Calu3 (cell line): ENCODE results near the gene STXBP1. TPM values are rescaled to one million over a fixed set of nuclear protein-coding genes. Genes with fewer than 3 reads are reported as not detected.

ENCODE experiments used
- BruUV-seq: library from RNA; stranded (reverse); fragments of 400-500 nt; replicated peaks from 2 replicates; lab custom pipeline; 2021; lab: Mats Ljungman, UMichigan
- CTCF ChIA-PET: fragments of 300-600 bp; sonication (Branson Sonifier 250); formaldehyde crosslinking; loops from one replicate; lab custom pipeline; 2022; ENCODE audit warnings: antibody characterized with exemption; lab: Charles Lee
- DNase-seq: peaks from one replicate; pipeline ENCODE4 v3.0.0; 2022
- H3K27ac Mint-ChIP-seq: one replicate; pipeline ENCODE4 v1.8.0; 2022; ENCODE audit warnings: mixed read lengths; ENCODE audit not compliant: unreplicated experiment
- H3K27me3 Mint-ChIP-seq: one replicate; pipeline ENCODE4 v1.8.0; 2022; ENCODE audit warnings: mixed read lengths; ENCODE audit not compliant: unreplicated experiment
- H3K36me3 Mint-ChIP-seq: one replicate; pipeline ENCODE4 v1.8.0; 2022; ENCODE audit warnings: mild to moderate bottlenecking, moderate library complexity, mixed read lengths; ENCODE audit not compliant: insufficient read depth, unreplicated experiment
- H3K4me1 Mint-ChIP-seq: one replicate; pipeline ENCODE4 v1.8.0; 2022; ENCODE audit warnings: mild to moderate bottlenecking, low read depth, mixed read lengths; ENCODE audit not compliant: unreplicated experiment
- H3K4me3 Mint-ChIP-seq: one replicate; pipeline ENCODE4 v1.8.0; 2022; ENCODE audit warnings: mild to moderate bottlenecking, low read depth, moderate library complexity, mixed read lengths; ENCODE audit not compliant: unreplicated experiment
- H3K9me3 Mint-ChIP-seq: one replicate; pipeline ENCODE4 v1.8.0; 2022; ENCODE audit warnings: low read depth, mixed read lengths; ENCODE audit not compliant: unreplicated experiment
- CTCF ChIP-seq: fragments of 200-600 bp; IDR thresholded peaks from one replicate; pipeline ENCODE4 v1.8.0; 2022; ENCODE audit warnings: antibody characterized with exemption; ENCODE audit not compliant: unreplicated experiment
- intact Hi-C: fragments of 100-400 bp; cut with micrococcal nuclease; formaldehyde crosslinking; loops from one replicate; pipeline ENCODE4 v1.10.0; 2022; ENCODE audit not compliant: unreplicated experiment
- total RNA-seq: library from RNA; stranded (reverse); gene quantifications from 2 replicates; pipeline ENCODE4 v1.2.3, GENCODE V29; 2022

STXBP1 gene
- total RNA-seq, 1 experiment from 2014 or later = 5.9 TPM

- no peak for DNase-seq
- no peak overlapping the region for H3K27ac Mint-ChIP-seq
- H3K36me3 Mint-ChIP-seq = peaks cover 5% of the 10 kb centered on the region
- no peaks in the 10 kb centered on the region for H3K9me3 Mint-ChIP-seq
- no peak for TF ChIP-seq CTCF
- H3K4me1 Mint-ChIP-seq = peaks cover 10% of the 10 kb centered on the region
- H3K4me3 Mint-ChIP-seq = no peak overlapping the region
- intact Hi-C loops = no loop called here
- BruUV-seq = no TSS peak
- CTCF ChIA-PET = no interaction called here
- peaks cover 10% of the 10 kb centered on the region for H3K27me3 Mint-ChIP-seq
Measured at GRCh38 chr9:127723013-127723412, 110.9 kb downstream of the STXBP1 start.

- Mint-ChIP-seq H3K36me3 (peaks cover 5% of the 10 kb centered on the region), H3K4me1 (peaks cover 10% of the 10 kb centered on the region), H3K27me3 (peaks cover 10% of the 10 kb centered on the region), H3K4me3 (no peak overlapping the region), H3K9me3 (no peaks in the 10 kb centered on the region), H3K27ac (no peak overlapping the region)
- intact Hi-C loops = no loop called here
- no peak for TF ChIP-seq CTCF
- no TSS peak for BruUV-seq
- DNase-seq = no peak
- CTCF ChIA-PET = no interaction called here
Measured at GRCh38 chr9:127723444-127723843, 111.4 kb downstream of the STXBP1 start.

- peaks cover 5% of the 10 kb centered on the region for H3K36me3 Mint-ChIP-seq
- BruUV-seq = no TSS peak
- no peaks in the 10 kb centered on the region for H3K9me3 Mint-ChIP-seq
- no peak for TF ChIP-seq CTCF
- DNase-seq = no peak
- H3K4me3 Mint-ChIP-seq = no peak overlapping the region
- no peak overlapping the region for H3K27ac Mint-ChIP-seq
- H3K27me3 Mint-ChIP-seq = peaks cover 10% of the 10 kb centered on the region
- CTCF ChIA-PET = no interaction called here
- intact Hi-C loops = no loop called here
- peaks cover 10% of the 10 kb centered on the region for H3K4me1 Mint-ChIP-seq
Measured at GRCh38 chr9:127724012-127724411, 111.9 kb downstream of the STXBP1 start.

GRCh38 chr9:127726871-127727270 lies 114.8 kb downstream of the STXBP1 start:
- TF ChIP-seq CTCF = no peak
- Mint-ChIP-seq H3K9me3 (no peaks in the 10 kb centered on the region), H3K36me3 (no peaks in the 10 kb centered on the region), H3K27ac (no peak overlapping the region), H3K27me3 (no peaks in the 10 kb centered on the region), H3K4me3 (no peak overlapping the region), H3K4me1 (no peaks in the 10 kb centered on the region)
- CTCF ChIA-PET = no interaction called here
- intact Hi-C loops = no loop called here
- DNase-seq = no peak
- no TSS peak for BruUV-seq
